Kidney epithelial cell (primary cell): ENCODE measurements around the gene NUP133. TPM values are rescaled to one million over a fixed set of nuclear protein-coding genes. Genes with fewer than 3 reads are reported as not detected.

Experiments
- DNase-seq: peaks from one replicate; pipeline ENCODE4 v3.0.0-alpha.2; 2010; ENCODE audit warnings: low read depth
- H3K27me3 ChIP-seq: 2 replicates; pipeline ENCODE4 v1.6.0; 2011; ENCODE audit warnings: low read length; ENCODE audit not compliant: control insufficient read depth, insufficient read depth
- H3K36me3 ChIP-seq: 2 replicates; pipeline ENCODE4 v1.5.1; 2011; ENCODE audit warnings: low read length; ENCODE audit not compliant: control insufficient read depth, insufficient read depth
- H3K4me3 ChIP-seq: 2 replicates; pipeline ENCODE4 v1.5.1; 2011; ENCODE audit warnings: low read depth, mild to moderate bottlenecking, control low read depth, low read length
- total RNA-seq: library from RNA; depleted of rRNA; stranded (reverse); fragments of >200 nt; gene quantifications from 2 replicates; pipeline ENCODE4 v1.2.3, GENCODE V29; 2015
- TF ChIP-seq, protein P1 (sequence below): IDR thresholded peaks from 2 replicates; pipeline ENCODE4 v1.5.1; 2011; ENCODE audit warnings: mild to moderate bottlenecking, moderate library complexity, low read length, control low read depth, inconsistent platforms; ENCODE audit not compliant: insufficient read depth, poor library complexity, severe bottlenecking

The NUP133 gene
- total RNA-seq, 1 donor from 2014 or later: 28.6 TPM

DNA sequence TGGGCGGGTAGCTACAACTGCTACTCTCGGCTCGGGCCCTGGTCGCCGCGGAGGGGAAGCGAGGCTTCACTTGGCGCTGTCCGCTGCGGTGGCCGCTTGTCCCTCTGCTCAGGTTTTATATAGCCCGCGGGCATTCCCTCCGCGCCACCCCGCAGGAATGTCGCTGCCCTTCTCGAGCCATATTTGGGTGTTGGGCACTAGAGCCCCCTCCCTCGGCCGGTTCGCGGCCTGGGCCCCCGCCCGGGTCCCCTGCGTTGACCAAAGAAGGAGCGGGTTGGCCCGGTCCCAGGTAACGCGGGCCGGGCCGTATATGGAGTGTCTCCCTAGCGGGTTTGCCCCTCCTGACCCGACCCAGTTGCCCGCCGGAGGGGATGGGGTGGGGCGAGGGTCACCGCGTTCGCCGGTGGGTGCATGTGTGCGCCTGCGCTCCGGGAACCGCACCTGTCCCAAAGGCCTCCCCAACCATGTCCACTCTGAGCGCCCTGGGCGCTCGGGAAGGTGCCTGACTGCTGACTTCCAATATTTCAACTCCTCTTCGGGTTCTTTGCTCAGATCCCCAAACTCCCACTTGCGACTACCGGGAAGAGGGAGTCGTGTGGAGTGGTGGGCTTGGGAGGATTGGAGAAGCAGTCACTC is 74.0 kb downstream of the NUP133 start, which contains the start of gene ACTA1:
ACTA1 (minus strand) TSS at position 90 of the 636 bp plus-strand sequence. CDS start 979 bp downstream, outside the sequence.
- H3K36me3 ChIP-seq: no peaks in the 10 kb centered on the region
- peaks cover 61% of the 10 kb centered on the region for H3K27me3 ChIP-seq
- no peak within 1 kb of the TSS for H3K4me3 ChIP-seq
- no peak for DNase-seq
- TF ChIP-seq, protein P1, sequence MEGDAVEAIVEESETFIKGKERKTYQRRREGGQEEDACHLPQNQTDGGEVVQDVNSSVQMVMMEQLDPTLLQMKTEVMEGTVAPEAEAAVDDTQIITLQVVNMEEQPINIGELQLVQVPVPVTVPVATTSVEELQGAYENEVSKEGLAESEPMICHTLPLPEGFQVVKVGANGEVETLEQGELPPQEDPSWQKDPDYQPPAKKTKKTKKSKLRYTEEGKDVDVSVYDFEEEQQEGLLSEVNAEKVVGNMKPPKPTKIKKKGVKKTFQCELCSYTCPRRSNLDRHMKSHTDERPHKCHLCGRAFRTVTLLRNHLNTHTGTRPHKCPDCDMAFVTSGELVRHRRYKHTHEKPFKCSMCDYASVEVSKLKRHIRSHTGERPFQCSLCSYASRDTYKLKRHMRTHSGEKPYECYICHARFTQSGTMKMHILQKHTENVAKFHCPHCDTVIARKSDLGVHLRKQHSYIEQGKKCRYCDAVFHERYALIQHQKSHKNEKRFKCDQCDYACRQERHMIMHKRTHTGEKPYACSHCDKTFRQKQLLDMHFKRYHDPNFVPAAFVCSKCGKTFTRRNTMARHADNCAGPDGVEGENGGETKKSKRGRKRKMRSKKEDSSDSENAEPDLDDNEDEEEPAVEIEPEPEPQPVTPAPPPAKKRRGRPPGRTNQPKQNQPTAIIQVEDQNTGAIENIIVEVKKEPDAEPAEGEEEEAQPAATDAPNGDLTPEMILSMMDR: no peak

DNA sequence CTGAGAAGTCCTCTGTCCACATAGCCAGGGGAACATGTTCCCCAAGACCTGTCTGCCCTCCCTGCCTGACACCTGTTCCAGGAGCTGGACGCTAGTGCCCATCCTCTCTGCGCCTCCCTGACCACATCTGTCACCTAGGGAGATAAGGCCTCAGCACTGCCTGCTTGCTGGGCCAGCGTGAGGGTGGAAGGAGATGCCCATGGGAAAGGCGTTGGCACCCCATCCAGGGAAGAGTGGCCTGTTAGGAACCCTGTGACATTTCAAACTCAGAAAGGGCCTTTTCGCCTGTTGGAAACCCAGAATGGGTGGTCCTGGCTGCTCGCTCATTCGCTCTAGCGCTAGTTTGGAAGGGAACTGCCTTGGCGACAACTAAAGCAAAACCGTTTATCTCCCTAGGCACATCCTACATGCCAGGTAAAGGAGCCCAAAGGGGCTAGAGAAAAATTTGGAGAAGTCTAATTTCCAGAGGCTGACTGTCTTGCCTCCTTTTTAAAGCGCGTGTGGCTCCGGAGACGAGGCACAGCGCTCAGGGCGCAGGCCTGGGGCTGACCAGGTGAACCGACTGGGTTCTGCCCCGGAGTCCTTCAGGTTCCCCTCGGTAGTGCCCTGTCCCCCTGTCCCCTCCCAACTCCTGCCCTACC is 74.7 kb downstream of the NUP133 start:
- Histone ChIP-seq H3K27me3 (peaks cover 61% of the 10 kb centered on the region), H3K36me3 (no peaks in the 10 kb centered on the region), H3K4me3 (no peak overlapping the region)
- TF ChIP-seq, protein P1: no peak
- DNase-seq: no peak

DNA sequence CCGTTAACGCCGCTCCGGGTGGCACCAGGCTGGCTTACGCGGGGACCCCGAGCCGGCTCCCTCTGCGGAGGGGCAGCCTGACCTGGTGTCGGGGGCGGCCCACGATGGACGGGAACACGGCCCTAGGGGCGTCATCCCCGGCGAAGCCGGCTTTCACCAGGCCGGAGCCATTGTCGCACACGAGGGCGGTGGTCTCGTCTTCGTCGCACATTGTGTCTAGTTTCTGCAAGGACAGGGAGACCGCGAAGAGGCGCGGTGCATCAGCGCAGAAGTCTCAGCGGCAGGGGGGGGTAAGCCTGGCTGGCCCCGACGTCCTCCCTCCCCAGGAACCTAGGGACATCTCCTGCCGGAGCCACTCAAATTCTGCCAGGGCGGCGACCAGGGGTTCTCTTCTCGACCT is 75.2 kb downstream of the NUP133 start:
- peaks cover 62% of the 10 kb centered on the region for H3K27me3 ChIP-seq
- TF ChIP-seq, protein P1: no peak
- DNase-seq: no peak
- no peak overlapping the region for H3K4me3 ChIP-seq
- no peaks in the 10 kb centered on the region for H3K36me3 ChIP-seq

DNA sequence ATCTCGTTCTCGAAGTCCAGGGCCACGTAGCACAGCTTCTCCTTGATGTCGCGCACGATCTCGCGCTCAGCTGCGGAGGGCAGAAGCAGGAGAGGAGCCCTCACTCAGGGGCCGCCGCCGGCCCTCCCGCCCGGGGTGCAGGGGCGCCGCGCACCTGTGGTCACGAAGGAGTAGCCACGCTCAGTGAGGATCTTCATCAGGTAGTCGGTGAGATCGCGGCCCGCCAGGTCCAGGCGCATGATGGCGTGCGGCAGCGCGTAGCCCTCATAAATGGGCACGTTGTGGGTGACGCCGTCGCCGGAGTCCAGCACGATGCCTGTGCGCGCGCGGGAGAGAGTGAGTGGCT is 76.1 kb downstream of the NUP133 start:
- Histone ChIP-seq H3K27me3 (peaks cover 64% of the 10 kb centered on the region), H3K4me3 (no peak overlapping the region), H3K36me3 (no peaks in the 10 kb centered on the region)
- no peak for DNase-seq
- TF ChIP-seq, protein P1: no peak

DNA sequence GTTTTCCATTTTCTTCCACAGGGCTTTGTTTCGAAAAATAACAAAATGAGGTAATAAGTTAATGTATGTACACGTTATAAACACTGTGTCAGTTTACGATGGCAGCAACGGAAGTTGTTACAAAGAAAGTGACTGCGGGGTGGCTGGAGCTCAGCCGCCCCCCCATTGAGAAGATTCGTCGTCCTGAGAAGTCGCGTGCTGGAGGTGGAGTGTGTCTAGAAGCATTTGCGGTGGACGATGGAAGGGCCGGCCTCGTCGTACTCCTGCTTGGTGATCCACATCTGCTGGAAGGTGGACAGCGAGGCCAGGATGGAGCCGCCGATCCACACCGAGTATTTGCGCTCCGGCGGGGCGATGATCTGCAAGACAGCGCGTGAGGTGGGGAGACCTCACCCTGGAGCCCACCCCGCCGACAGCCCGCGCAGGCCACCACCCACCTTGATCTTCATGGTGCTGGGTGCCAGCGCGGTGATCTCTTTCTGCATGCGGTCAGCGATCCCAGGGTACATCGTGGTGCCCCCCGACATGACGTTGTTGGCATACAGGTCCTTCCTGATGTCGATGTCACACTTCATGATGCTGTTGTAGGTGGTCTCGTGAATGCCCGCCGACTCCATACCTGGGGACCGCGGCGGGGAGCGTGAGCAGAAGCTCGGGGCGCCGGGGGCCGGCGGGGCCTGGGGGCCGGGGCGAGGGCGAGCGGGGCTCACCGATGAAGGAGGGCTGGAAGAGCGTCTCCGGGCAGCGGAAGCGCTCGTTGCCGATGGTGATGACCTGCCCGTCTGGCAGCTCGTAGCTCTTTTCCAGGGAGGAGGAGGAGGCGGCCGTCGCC is 76.6 kb downstream of the NUP133 start:
- H3K27me3 ChIP-seq: peaks cover 68% of the 10 kb centered on the region
- TF ChIP-seq, protein P1: no peak
- no peaks in the 10 kb centered on the region for H3K36me3 ChIP-seq
- H3K4me3 ChIP-seq: no peak overlapping the region
- no peak for DNase-seq
